Thymus (tissue), 14 donors: Measurements from ENCODE around the gene CCN5. TPM values are rescaled to one million over a fixed set of nuclear protein-coding genes. Genes with fewer than 3 reads are reported as not detected.
A peak's percentile ranks its signal among the peaks of the same experiment; 100 is the strongest.
"Not testable (repeated sequence)": the region's sequence is repeated elsewhere in the genome, so short reads cannot be mapped to it uniquely, and the experiment has no call there.

Source experiments
- DNase-seq, 9 donors: peaks; one replicate each; pipeline ENCODE4 v3.0.0-alpha.2; 2013; ENCODE audit warnings: low spot score in 9 of 9, low read depth in 6 of 9, missing footprints in 1 of 9
- H3K27ac ChIP-seq, 2 donors: one replicate each; pipeline ENCODE4 v1.5.1; 2013; ENCODE audit warnings: control low read depth in 1 of 2, low read depth in 1 of 2, low read length in 1 of 2, mild to moderate bottlenecking in 1 of 2, moderate library complexity in 1 of 2
- H3K27me3 ChIP-seq, 2 donors: one replicate each; pipeline ENCODE4 v1.5.1; 2013; ENCODE audit warnings: low read length in 1 of 2; ENCODE audit not compliant: control insufficient read depth in 2 of 2, insufficient read depth in 1 of 2
- H3K36me3 ChIP-seq, 2 donors: one replicate each; pipeline ENCODE4 v1.5.1; 2013; ENCODE audit warnings: low read length in 1 of 2, mild to moderate bottlenecking in 1 of 2, moderate library complexity in 1 of 2; ENCODE audit not compliant: control insufficient read depth in 2 of 2, insufficient read depth in 2 of 2
- H3K4me1 ChIP-seq, 2 donors: one replicate each; pipeline ENCODE4 v1.5.1; 2013; ENCODE audit warnings: low read length in 2 of 2; ENCODE audit not compliant: control insufficient read depth in 2 of 2, insufficient read depth in 2 of 2
- H3K4me3 ChIP-seq, 2 donors: one replicate each; pipeline ENCODE4 v1.5.1; 2013; ENCODE audit warnings: low read length in 2 of 2, control low read depth in 1 of 2, mild to moderate bottlenecking in 1 of 2
- H3K9me3 ChIP-seq, 2 donors: one replicate each; pipeline ENCODE4 v1.5.1; 2013; ENCODE audit warnings: low read length in 1 of 2, mild to moderate bottlenecking in 1 of 2; ENCODE audit not compliant: control insufficient read depth in 2 of 2, insufficient read depth in 1 of 2
- WGBS: extraction: QIAGEN DNeasy Blood & Tissue Kit; methylation state at CpG from one replicate; pipeline ENCODE4 v1.1.7; 2013; 5-methylcytosine and 5-hydroxymethylcytosine counted together
- long read RNA-seq, 10 donors: transcript quantifications; one replicate each; lab custom pipeline, GENCODE V29; 2026
- polyA plus RNA-seq: library from polyadenylated mRNA; stranded (reverse); fragments of 200-250 nt; gene quantifications from one replicate; pipeline ENCODE4 v1.2.3, GENCODE V29; 2013
- total RNA-seq: library from RNA; stranded (reverse); fragments of 120-200 nt; gene quantifications from one replicate; pipeline ENCODE4 v1.2.4, GENCODE V29; 2013
- donor health status: healthy.

The CCN5 gene
- total RNA-seq (0.05 TPM), polyA plus RNA-seq (3.5 TPM)
- long read RNA-seq, donor 1: 0 reads
- long read RNA-seq, donor 2: 0 reads
- long read RNA-seq, donor 3: 0 reads
- long read RNA-seq, donor 4: 0 reads
- long read RNA-seq, donor 5: 0 reads
- long read RNA-seq, donor 6: 0 reads
- long read RNA-seq, donor 7: 0 reads
- long read RNA-seq, donor 8: 0 reads
- long read RNA-seq, donor 9: 0 reads
- long read RNA-seq, donor 10: 0 reads

GRCh38 chr20:44714701-44715498 is at the start of gene CCN5:
Gene CCN5 (plus strand): TSS chr20:44715369. CDS start chr20:44715391, 22 bp downstream.
- H3K27me3 ChIP-seq: no peaks in the 10 kb centered on the region
- no peaks in the 10 kb centered on the region for H3K9me3 ChIP-seq
- 64% methylated on average over 28 of the region's 28 CpGs for WGBS
- no peak within 1 kb of the TSS for H3K4me3 ChIP-seq
- H3K27ac ChIP-seq: no peak within 1 kb of the TSS
- DNase-seq: no peak
- H3K4me1 ChIP-seq: no peaks in the 10 kb centered on the region
- H3K36me3 ChIP-seq: no peaks in the 10 kb centered on the region

DNA sequence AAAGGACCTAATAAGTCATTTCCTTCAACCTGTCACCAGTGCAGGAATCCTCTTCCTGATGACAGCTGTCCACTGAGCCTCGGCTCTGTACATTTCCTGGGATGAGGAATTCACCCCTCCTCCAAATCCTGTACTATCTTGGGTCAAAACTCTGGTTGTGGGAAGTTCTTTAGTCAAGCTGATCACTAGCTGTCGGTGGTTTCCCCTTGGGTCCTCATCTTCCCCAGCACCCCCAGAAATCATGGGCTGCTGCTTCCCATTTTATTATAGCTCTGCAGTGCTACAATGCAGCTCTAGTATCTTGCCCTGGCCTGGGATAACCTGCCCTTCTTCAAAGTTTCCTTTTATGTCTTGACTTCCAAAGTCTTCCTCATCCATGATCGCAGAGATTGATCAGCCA is 49.1 kb upstream of the CCN5 start:
- DNase-seq: no peak
- WGBS: 93% methylated on average over 3 of the region's 3 CpGs
- H3K4me3 ChIP-seq: no peak overlapping the region
- peaks cover 0 to 2% of the 10 kb centered on the region in 2 donors for H3K9me3 ChIP-seq
- peaks cover 3 to 39% of the 10 kb centered on the region in 2 donors for H3K4me1 ChIP-seq
- no peak overlapping the region for H3K27ac ChIP-seq
- H3K27me3 ChIP-seq: no peaks in the 10 kb centered on the region
- H3K36me3 ChIP-seq: peaks cover 7 to 26% of the 10 kb centered on the region in 2 donors

DNA sequence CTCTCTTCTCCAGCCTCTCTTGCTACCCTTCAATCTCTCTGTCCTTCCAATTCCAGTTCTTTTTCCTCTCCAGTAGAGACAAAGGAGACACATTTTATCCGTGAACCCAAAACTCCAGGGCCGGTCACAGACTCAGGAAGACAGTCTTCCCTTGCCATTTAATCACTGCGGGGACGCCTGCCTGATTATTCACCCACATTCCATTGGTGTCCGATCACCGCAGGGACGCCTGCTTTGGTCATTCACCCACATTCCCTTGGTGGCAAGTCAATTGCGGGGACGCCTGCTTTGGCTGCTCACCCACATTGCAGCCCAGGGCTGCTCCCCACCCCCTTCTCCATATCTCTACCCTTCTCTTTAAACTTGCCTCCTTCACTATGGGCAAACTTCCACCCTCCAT is 44.3 kb upstream of the CCN5 start:
- peak overlapping the region; percentile 16 to 47 for H3K4me3 ChIP-seq
- H3K27ac ChIP-seq: peak overlapping the region in 1 of 2 donors; percentile 81
- not testable (repeated sequence) for H3K27me3 ChIP-seq, H3K9me3 ChIP-seq, DNase-seq, H3K36me3 ChIP-seq
- peaks cover 7 to 25% of the 10 kb centered on the region in 2 donors for H3K4me1 ChIP-seq
- WGBS: 74% methylated on average over 9 of the region's 9 CpGs

DNA sequence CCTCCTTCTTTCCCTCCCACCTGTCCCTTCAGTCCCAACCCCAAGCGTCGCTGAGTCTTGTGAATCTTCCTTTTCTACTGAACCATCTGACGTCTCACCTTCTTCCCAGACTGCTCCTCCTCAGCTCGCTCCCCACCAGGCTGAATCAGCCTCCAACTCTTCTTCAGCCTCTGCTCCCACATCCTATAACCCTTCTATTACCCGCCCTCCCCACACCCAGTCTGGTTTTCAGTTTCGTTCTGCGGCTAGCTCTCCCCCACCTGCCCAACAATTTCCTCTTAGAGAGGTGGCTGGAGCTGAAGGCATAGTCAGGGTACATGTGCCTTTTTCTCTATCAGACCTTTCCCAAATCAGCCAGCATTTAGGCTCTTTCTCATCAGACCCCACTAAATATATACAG is 43.6 kb upstream of the CCN5 start:
- H3K36me3 ChIP-seq, H3K27me3 ChIP-seq, H3K9me3 ChIP-seq: not testable (repeated sequence)
- Histone ChIP-seq H3K27ac (peak overlapping the region; percentile 52 to 81), H3K4me1 (peaks cover 7 to 18% of the 10 kb centered on the region in 2 donors), H3K4me3 (peak overlapping the region; percentile 45 to 47)
- peak in 3 of 9 donors; percentile 71 to 85 (median 72) for DNase-seq
- 9% methylated on average over 6 of the region's 7 CpGs for WGBS

- H3K9me3 ChIP-seq, H3K36me3 ChIP-seq, H3K4me3 ChIP-seq, H3K27me3 ChIP-seq: not testable (repeated sequence)
- DNase-seq: peak in 1 of 9 donors; percentile 39
- Histone ChIP-seq H3K27ac (peak overlapping the region; percentile 42 to 81), H3K4me1 (peaks cover 7 to 18% of the 10 kb centered on the region in 2 donors)
- WGBS: 75% methylated on average over 23 of the region's 23 CpGs
These were observed 42.8 kb upstream of the CCN5 start for GRCh38 chr20:44672318-44672902.

DNA sequence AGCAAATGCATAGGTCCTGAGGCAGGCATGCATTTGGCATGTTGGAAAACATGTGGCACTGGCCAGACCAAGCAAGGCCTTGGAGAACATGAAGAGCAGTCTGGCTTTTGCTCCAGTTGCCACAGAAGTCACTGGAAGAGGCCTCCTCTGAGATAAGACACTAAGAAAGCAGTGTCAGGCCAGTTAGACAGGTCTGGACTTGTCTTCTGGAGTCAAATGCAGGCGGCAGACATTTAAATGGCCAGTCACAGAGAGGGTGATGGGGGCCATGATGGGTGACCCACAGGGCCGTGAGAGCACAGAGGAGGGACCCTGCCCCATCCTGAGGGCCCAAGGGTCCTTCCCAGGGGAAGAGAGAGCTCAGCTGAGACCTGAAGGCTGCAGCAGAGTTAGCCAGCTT is 36.9 kb upstream of the CCN5 start:
- Histone ChIP-seq H3K4me1 (peaks cover 2 to 11% of the 10 kb centered on the region in 2 donors), H3K27me3 (no peaks in the 10 kb centered on the region), H3K4me3 (no peak overlapping the region), H3K36me3 (no peaks in the 10 kb centered on the region), H3K9me3 (peaks cover 0 to 3% of the 10 kb centered on the region in 2 donors), H3K27ac (no peak overlapping the region)
- WGBS: 50% methylated on average over 2 of the region's 2 CpGs
- DNase-seq: no peak

DNA sequence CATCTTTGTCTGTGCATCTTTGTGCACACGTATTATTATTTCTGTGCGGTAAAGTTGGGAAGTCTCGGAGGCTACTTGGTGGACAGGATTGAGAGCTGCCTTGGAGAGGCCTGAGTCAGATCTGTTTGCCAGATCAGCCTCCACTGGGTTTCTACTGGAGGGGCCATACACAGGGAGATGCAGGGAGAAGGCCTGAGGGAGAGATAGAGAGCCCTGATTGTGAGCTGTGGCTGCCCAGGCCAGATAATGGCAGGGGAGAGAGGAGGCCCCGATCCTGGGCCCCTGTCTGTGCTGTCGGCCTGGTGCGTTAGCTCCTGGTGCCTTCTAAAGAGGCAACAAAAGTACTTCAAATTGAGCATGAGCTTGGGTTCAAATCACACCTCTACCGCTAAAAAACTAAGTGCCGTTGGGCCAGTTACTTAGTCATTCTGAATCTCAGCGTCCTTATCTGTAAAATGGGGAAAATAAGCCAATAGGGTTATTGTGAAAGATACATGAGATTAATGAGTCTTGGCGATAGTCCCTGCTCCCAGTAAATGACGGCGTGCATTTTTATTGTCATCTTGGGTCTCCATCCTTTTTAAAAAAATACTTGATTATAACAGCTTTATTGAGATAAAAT is 36.1 kb upstream of the CCN5 start:
- 98% methylated on average over 12 of the region's 12 CpGs for WGBS
- Histone ChIP-seq H3K27me3 (no peaks in the 10 kb centered on the region), H3K36me3 (no peaks in the 10 kb centered on the region), H3K9me3 (peaks cover 0 to 3% of the 10 kb centered on the region in 2 donors), H3K4me3 (no peak overlapping the region), H3K27ac (no peak overlapping the region), H3K4me1 (peaks cover 2 to 19% of the 10 kb centered on the region in 2 donors)
- no peak for DNase-seq

DNA sequence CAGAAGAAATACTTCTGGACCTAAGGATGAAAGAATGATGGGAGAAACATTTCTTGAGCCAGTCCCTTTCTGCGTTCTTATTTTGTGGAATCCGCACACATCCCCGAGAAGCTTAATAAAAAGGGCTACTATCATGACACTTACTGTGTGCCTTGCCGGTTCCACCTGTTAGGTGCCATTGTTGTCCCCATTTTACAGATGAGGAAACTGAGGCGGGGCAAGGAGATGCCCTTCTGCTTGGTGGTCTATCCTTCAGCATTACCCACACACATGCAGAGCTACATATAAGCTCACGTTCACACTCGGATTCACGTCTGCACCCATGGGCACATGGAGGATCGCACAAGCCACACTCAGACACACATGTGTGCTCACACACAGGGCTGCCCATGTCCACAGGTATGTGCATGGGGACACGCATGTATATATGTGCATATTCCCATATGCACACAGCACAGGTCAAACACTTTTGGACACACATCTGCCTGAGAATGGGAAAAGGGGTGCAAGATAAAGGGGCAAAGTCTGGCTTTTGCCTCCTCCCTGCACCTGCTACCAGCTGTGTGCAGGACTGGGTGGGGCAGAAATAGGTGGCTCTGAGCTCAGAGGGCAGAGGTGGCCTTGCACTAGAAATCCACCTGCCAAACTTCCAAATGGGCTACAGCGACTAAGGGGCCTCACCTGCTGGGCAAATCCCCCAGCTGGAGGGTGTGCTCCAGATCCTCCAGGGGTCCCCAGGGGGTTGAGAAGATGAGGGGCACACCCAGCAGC is 33.2 kb upstream of the CCN5 start:
- Histone ChIP-seq H3K4me3 (no peak overlapping the region), H3K9me3 (peaks cover 0 to 3% of the 10 kb centered on the region in 2 donors), H3K27me3 (no peaks in the 10 kb centered on the region), H3K27ac (no peak overlapping the region), H3K36me3 (no peaks in the 10 kb centered on the region), H3K4me1 (peaks cover 2 to 31% of the 10 kb centered on the region in 2 donors)
- DNase-seq: no peak
- WGBS: 97% methylated on average over 11 of the region's 11 CpGs
